Prostate gland (tissue), 2 donors: ENCODE results near the gene GPATCH4.

ENCODE experiments used
- CTCF ChIP-seq, 4 experiments: fragments of 200-600 bp in 2 of 4; fragments of 450-650 bp in 2 of 4; sonication (generic) in 2 of 4; IDR thresholded peaks; 1 replicate in 3 of 4; 2 replicates in 1 of 4; pipeline ENCODE4 v1.5.1; 2016 to 2019; ENCODE audit warnings: antibody characterized with exemption in 4 of 4, mild to moderate bottlenecking in 2 of 4, moderate library complexity in 2 of 4
- POLR2A ChIP-seq: fragments of 450-650 bp; IDR thresholded peaks from one replicate; pipeline ENCODE4 v1.6.1; 2016; ENCODE audit warnings: antibody characterized with exemption, mild to moderate bottlenecking
- POLR2AphosphoS5 ChIP-seq: sonication (generic); formaldehyde crosslinking; IDR thresholded peaks from one replicate; pipeline ENCODE4 v1.6.1; 2017; ENCODE audit warnings: antibody characterized with exemption

GRCh38 chr1:156640842-156641706 lies 39.8 kb upstream of the GPATCH4 start:
- no peak for TF ChIP-seq CTCF (IDR thresholded peaks at IDR 0.05)
- no peak for TF ChIP-seq POLR2AphosphoS5
- TF ChIP-seq POLR2A: no peak
